HG03558 (cell line): Measurements from ENCODE around the gene LMNTD2.
"Not testable (repeated sequence)": the region's sequence is repeated elsewhere in the genome, so short reads cannot be mapped to it uniquely, and the experiment has no call there.

ENCODE experiments used
- ATAC-seq: cut with Tn5 transposase; IDR thresholded peaks from one replicate; pipeline ENCODE4 v1.9.1; 2021; ENCODE audit warnings: moderate number of reproducible peaks; ENCODE audit not compliant: unreplicated experiment; ENCODE audit errors: extremely low read depth

The LMNTD2 gene

GRCh38 chr11:516918-517685 lies 43.4 kb downstream of the LMNTD2 start:
- not testable (repeated sequence) for ATAC-seq

- ATAC-seq: no peak
Measured at GRCh38 chr11:516400-516799, 44.1 kb downstream of the LMNTD2 start.

GRCh38 chr11:515131-515530 lies 45.4 kb downstream of the LMNTD2 start:
- ATAC-seq: no peak

DNA sequence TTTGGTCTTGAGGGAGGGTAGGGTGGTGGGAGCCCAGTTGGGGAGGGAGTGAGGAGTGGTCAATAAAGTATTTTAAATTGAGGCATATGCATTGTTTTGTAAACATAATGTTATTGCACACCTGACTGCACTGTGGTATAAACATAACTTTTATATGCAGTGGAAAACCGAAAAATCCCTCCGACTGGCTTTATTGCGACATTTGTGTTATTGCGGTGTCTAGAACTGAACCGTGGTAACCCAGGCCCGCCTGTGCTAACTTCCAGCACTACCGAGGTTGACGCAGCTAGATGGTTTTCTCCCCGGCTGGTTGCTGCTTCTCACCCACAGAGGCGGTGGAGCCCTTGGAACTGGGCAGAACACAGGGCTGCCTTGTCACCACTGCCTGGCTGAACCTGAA lies 45.9 kb downstream of the LMNTD2 start:
- ATAC-seq: no peak

GRCh38 chr11:512761-513595 lies 47.6 kb downstream of the LMNTD2 start:
- ATAC-seq: no peak

DNA sequence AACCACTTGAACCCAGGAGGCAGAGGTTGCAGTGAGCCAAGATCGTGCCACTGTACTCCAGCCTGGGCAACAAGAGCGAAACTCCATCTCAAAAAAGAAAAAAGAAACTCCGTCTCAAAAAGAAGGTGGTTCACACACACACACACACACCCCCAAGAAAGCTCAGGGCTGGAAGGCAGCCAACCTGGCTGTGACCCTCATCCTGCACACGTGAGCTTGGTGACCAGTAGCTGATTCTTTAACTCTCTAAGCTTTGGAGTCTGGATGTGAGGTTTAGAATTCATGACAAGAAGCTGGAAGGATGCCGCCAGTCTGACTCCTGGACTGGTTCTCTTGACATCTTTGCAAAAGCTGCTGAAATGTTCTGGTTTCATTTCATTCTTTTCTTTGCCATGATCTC lies 51.6 kb downstream of the LMNTD2 start:
- no peak for ATAC-seq

- ATAC-seq: no peak
Measured at GRCh38 chr11:507727-508515, 52.6 kb downstream of the LMNTD2 start.

GRCh38 chr11:506995-507726 lies 53.4 kb downstream of the LMNTD2 start, which contains the start of gene RNH1:
RNH1 (minus strand) TSS chr11:507242; CDS start chr11:502162, 5,080 bp downstream.
- ATAC-seq: peak; percentile 15

DNA sequence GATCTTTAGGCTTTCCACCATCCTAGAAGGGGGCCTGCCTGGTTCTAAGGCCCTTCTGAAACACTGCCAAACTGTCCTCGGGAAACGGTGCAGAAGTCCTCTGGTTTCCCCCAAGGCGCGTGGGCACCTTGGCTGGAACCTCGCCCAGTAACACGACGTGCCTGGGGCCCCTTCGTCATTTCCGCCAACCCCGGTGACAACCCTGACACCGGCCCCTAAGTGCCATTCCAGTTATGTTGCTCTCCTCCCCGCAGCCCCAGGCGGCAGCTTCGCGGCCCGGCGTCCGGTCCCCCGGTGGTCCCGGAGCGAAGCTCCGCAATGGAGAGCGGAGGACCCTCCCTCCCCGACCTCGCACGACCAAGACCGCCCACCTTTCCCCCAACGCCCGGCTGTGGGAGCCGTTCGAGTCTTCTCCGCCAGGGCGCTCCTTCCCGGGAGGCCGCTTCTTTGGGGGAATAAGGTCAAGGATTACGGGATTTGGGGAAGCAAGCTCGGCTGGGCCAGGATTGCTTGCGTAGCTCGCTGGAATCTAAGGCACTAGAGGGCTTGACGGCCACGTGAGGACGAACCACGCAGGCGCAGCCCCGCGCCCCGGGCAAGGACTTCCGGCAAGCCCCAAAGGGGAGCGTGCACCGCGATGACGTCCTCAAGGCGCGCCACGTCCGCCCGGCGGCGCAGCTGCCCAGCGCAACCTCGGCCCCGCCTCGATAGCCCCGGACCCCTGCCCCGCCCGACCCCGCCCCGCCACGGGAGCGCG lies 54.1 kb downstream of the LMNTD2 start:
- ATAC-seq: peak; percentile 53

GRCh38 chr11:504994-505344 lies 55.6 kb downstream of the LMNTD2 start:
- no peak for ATAC-seq
